Measurements from ENCODE around the gene THBS4.

GRCh38 chr5:80054682-80055081, 19.5 kb downstream of the THBS4 start:
- TF ChIP-seq GATA2 (IDR thresholded peaks at IDR 0.05; ENCODE audit: low read depth, low read length) (no peak), GATA3 (IDR thresholded peaks at IDR 0.05; ENCODE audit: low read depth, low read length) (no peak)

All from SH-SY5Y (cell line).